AG04450 (cell line): Measurements from ENCODE around the gene CDHR5. TPM values are rescaled to one million over a fixed set of nuclear protein-coding genes. Genes with fewer than 3 reads are reported as not detected.

Experiments used
- CTCF ChIA-PET: fragments of 300-600, 350-600 bp; formaldehyde crosslinking; extraction: SDS; loops from one replicate; lab custom pipeline; 2022; ENCODE audit warnings: antibody characterized with exemption, inconsistent platforms; lab: Charles Lee
- POLR2A ChIA-PET: fragments of 350-600 bp; formaldehyde crosslinking; extraction: SDS; loops from one replicate; lab custom pipeline; 2021; ENCODE audit warnings: antibody characterized with exemption, inconsistent platforms; lab: Yijun Ruan, JAX
- DNase-seq: peaks from one replicate; pipeline ENCODE4 v3.0.0-alpha.2; 2011; ENCODE audit warnings: low read depth, low spot score
- H3K27ac ChIP-seq: one replicate; pipeline ENCODE4 v1.5.1; 2012; ENCODE audit warnings: low read depth, low read length, control low read depth
- H3K27me3 ChIP-seq: one replicate; pipeline ENCODE4 v1.6.0; 2012; ENCODE audit warnings: low read length; ENCODE audit not compliant: control insufficient read depth, insufficient read depth
- H3K4me3 ChIP-seq: 2 replicates; pipeline ENCODE4 v1.5.1; 2011; ENCODE audit warnings: mild to moderate bottlenecking, low read depth, low read length, control low read depth
- H3K9me3 ChIP-seq: 2 replicates; pipeline ENCODE4 v1.5.1; 2012; ENCODE audit warnings: low read length; ENCODE audit not compliant: control insufficient read depth, insufficient read depth
- polyA plus RNA-seq: library from polyadenylated mRNA; depleted of rRNA; stranded (reverse); fragments of >200 nt; gene quantifications from 2 replicates; pipeline ENCODE4 v1.2.3, GENCODE V29; 2011
- TF ChIP-seq, protein P1 (sequence below): IDR thresholded peaks from 2 replicates; pipeline ENCODE4 v1.5.1; 2011; ENCODE audit warnings: low read depth, low read length, control low read depth, inconsistent platforms

Gene CDHR5
- polyA plus RNA-seq, 1 experiment: not detected

DNA sequence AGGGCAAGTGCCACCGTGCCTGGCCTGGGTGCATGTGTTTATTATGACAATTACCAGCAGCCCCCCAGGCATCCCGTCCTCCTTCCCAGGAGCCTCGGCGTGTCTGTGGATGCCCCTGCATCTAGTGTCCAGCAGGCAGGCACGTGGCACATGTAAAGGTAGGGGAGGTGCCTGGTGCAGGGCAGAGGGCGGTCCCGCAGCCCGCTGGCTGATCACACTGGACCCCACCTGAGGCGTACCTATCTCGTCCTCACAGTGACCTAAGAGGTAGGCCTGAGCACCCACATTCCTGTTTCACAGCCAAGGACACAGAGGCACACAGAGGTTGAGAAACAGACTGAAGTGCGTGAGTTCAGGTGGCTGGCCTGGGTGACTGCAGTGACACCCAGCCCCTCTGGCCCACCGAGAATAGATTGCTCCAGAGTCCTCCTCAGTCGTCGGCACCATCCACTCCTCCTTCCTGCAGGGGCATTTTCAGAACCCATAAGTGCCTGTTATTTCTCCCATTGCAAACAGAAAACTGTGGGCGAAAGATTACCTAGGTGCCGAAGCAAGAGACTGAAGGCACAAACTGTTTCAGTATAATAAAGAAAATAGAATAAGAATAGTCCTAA is 51.5 kb downstream of the CDHR5 start:
- Histone ChIP-seq H3K9me3 (no peaks in the 10 kb centered on the region; the same call in 1 of the 2 replicates), H3K27ac (no peak overlapping the region), H3K27me3 (peaks cover 8% of the 10 kb centered on the region), H3K4me3 (no peak overlapping the region)
- TF ChIP-seq, protein P1, sequence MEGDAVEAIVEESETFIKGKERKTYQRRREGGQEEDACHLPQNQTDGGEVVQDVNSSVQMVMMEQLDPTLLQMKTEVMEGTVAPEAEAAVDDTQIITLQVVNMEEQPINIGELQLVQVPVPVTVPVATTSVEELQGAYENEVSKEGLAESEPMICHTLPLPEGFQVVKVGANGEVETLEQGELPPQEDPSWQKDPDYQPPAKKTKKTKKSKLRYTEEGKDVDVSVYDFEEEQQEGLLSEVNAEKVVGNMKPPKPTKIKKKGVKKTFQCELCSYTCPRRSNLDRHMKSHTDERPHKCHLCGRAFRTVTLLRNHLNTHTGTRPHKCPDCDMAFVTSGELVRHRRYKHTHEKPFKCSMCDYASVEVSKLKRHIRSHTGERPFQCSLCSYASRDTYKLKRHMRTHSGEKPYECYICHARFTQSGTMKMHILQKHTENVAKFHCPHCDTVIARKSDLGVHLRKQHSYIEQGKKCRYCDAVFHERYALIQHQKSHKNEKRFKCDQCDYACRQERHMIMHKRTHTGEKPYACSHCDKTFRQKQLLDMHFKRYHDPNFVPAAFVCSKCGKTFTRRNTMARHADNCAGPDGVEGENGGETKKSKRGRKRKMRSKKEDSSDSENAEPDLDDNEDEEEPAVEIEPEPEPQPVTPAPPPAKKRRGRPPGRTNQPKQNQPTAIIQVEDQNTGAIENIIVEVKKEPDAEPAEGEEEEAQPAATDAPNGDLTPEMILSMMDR: no peak
- POLR2A ChIA-PET: no interaction called here
- DNase-seq: no peak
- CTCF ChIA-PET: interaction anchor here (0.6 kb wide), 1 partner anchor 29 kb away, joined by 4 read pairs; no protein-coding TSS in a partner anchor

DNA sequence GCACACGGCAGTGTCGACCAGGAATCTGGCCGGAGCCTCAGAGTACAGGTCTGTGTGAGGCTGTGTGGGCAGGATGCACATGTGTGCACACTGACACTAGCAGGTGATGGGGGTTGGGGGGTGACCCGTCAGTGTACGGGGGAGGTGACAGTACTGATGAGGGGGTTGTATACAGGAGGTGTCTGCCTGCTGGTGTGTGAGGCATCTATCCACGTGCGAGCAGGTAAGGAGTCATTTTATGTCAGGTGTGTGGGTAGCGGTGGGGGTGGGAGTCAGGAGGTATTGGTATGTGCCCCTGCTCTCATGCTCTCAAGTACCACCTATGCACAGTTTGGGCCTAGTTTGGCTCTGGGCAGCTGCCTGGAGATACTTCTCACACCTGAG is 53.0 kb downstream of the CDHR5 start:
- no peak for DNase-seq
- TF ChIP-seq, protein P1: no peak
- H3K27ac ChIP-seq: no peak overlapping the region
- H3K27me3 ChIP-seq: peaks cover 8% of the 10 kb centered on the region
- H3K4me3 ChIP-seq: no peak overlapping the region
- ChIA-PET POLR2A (interaction anchor here (0.6 kb wide), 1 partner anchor 185 kb away, joined by 5 read pairs; no protein-coding TSS in a partner anchor), CTCF (no interaction called here)
- H3K9me3 ChIP-seq: no peaks in the 10 kb centered on the region; the same call in 1 of the 2 replicates

DNA sequence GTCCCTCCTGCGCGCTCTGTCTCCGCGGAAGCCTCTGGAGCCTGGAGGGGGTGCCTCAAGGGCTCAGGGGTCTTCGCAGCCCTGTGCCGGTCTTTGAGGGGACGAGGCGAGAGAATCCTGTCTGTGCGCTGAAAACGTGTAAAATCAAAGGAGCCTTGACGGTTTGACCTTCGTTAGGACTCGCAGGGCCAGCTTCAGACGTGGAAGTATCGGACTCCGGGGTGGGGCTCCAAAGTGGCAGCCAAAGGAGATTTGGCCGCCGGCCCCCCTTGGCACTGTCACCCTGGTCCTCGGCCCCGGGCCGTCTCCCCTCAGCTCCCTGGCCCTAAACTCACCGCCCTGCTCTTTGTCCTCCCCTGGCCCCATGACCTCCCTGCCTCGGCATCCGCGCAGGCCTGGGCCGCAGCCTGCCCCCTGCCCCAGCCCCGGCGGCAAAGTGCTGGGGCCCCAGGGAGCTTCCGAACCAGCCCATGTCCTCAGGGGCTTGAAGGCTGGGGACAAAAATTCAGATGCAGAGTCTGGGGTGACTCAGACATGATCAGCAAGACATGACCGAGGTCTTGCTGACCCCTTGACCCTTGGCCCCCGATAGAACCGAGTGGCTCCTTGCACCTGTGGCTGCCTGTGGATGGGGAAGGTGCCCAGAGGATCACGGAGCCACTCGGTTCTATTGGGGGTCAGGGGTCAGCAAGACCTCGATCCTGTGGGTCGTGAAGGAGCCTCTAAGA is 55.4 kb downstream of the CDHR5 start:
- peak overlapping the region; percentile 61 for H3K4me3 ChIP-seq
- POLR2A ChIA-PET: interaction anchor here (0.5 to 1.0 kb wide), 2 partner anchors 9 to 60 kb away, joined by 3 read pairs; no protein-coding TSS in a partner anchor
- H3K9me3 ChIP-seq: no peaks in the 10 kb centered on the region; the same call in 1 of the 2 replicates
- no peak overlapping the region for H3K27ac ChIP-seq
- TF ChIP-seq, protein P1: no peak
- CTCF ChIA-PET: no interaction called here
- DNase-seq: no peak
- peaks cover 2% of the 10 kb centered on the region for H3K27me3 ChIP-seq

DNA sequence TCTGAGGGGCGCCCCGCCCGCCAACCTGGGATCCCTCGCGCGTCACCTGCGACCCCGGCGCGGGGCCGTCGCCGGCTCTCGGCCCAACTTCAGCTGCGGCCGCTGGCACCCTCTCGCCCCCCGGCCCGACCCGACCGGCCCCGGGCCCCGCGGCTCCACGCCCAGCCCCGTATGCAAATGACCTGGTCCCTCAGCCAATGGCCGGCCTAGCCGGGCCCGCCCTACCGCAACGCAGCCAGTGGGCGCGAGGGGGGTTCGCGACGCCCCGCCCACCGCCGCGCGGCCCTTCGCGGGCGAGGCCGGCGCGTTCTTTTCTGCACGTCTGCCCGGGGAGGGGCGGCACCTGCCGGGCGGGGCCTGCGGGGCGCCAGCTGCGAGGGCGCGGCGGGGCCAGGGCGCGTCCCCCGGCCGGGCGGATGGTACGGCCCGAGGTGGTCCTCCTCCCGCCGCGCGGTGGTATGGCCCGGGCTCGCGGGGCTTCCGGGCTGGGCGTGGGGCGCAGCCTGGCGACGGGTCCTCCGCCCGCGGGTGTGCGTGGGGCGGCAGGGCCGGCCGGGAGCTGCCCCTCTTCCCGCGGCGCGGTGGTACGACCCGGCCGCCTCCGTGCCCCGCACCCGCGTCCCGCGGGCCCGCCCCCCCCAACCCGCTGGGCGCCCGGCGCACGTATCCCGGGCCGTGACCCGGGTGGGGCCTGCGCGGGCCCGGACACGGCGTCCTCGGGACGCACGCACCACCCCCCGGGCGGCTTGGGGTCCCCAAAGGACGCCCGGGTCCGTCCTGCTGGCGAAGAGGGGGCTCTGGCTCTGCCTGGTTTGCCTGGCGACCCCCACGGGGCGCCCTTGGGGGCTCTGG is 56.2 kb downstream of the CDHR5 start:
- peak; percentile 56 for DNase-seq
- TF ChIP-seq, protein P1: no peak
- POLR2A ChIA-PET: interaction anchor here (1.0 to 1.1 kb wide), 2 partner anchors 9 to 12 kb away, joined by 3 read pairs; no protein-coding TSS in a partner anchor
- Histone ChIP-seq H3K27ac (no peak overlapping the region), H3K9me3 (no peaks in the 10 kb centered on the region; the same call in 1 of the 2 replicates), H3K4me3 (peak overlapping the region; percentile 70), H3K27me3 (no peaks in the 10 kb centered on the region)
- CTCF ChIA-PET: no interaction called here
